Smooth muscle cell of the brain vasculature (primary cell): Measurements from ENCODE around the gene CHD2.
"Not testable (repeated sequence)": the region's sequence is repeated elsewhere in the genome, so short reads cannot be mapped to it uniquely, and the experiment has no call there.

Experiments
- DNase-seq: peaks from one replicate; pipeline ENCODE4 v3.0.0-alpha.2; 2012; ENCODE audit warnings: low read depth, low spot score

CHD2 gene

GRCh38 chr15:93018574-93018973 lies 118.5 kb downstream of the CHD2 start:
- DNase-seq = no peak

- no peak for DNase-seq
Observed at GRCh38 chr15:93019090-93019489, 119.0 kb downstream of the CHD2 start.

- DNase-seq = no peak
Observed at GRCh38 chr15:93019971-93020370, 119.8 kb downstream of the CHD2 start.

GRCh38 chr15:93020976-93021772 lies 121.0 kb downstream of the CHD2 start:
- DNase-seq = no peak

GRCh38 chr15:93024293-93024692 lies 124.2 kb downstream of the CHD2 start:
- no peak for DNase-seq

- no peak for DNase-seq
Observed at GRCh38 chr15:93024716-93025624, 124.8 kb downstream of the CHD2 start.

GRCh38 chr15:93025625-93025982 lies 125.5 kb downstream of the CHD2 start:
- no peak for DNase-seq

GRCh38 chr15:93026380-93026817 lies 126.3 kb downstream of the CHD2 start:
- no peak for DNase-seq

GRCh38 chr15:93027413-93027812 lies 127.3 kb downstream of the CHD2 start:
- DNase-seq = no peak

GRCh38 chr15:93028111-93028631 lies 128.0 kb downstream of the CHD2 start:
- no peak for DNase-seq

GRCh38 chr15:93028632-93029213 lies 128.6 kb downstream of the CHD2 start:
- no peak for DNase-seq

GRCh38 chr15:93029214-93029835 lies 129.2 kb downstream of the CHD2 start:
- DNase-seq = no peak

GRCh38 chr15:93029836-93030429 lies 129.8 kb downstream of the CHD2 start:
- no peak for DNase-seq

- no peak for DNase-seq
Observed at GRCh38 chr15:93030430-93031102, 130.4 kb downstream of the CHD2 start.

GRCh38 chr15:93031103-93031464 lies 131.0 kb downstream of the CHD2 start:
- DNase-seq = no peak

- not testable (repeated sequence) for DNase-seq
Observed at GRCh38 chr15:93031557-93032384, 131.6 kb downstream of the CHD2 start.

GRCh38 chr15:93032515-93033206 lies 132.5 kb downstream of the CHD2 start:
- not testable (repeated sequence) for DNase-seq

- no peak for DNase-seq
Observed at GRCh38 chr15:93033434-93034045, 133.4 kb downstream of the CHD2 start.

- DNase-seq = no peak
Observed at GRCh38 chr15:93034512-93034911, 134.4 kb downstream of the CHD2 start.
